ENCODE data around the gene KCNJ6. TPM values are rescaled to one million over a fixed set of nuclear protein-coding genes. Genes with fewer than 3 reads are reported as not detected.
A peak's percentile ranks its signal among the peaks of the same experiment; 100 is the strongest.

Gene KCNJ6
- total and polyA plus RNA-seq, 8 donors, result 0.28 to 1.9 (median 0.55) TPM

DNA sequence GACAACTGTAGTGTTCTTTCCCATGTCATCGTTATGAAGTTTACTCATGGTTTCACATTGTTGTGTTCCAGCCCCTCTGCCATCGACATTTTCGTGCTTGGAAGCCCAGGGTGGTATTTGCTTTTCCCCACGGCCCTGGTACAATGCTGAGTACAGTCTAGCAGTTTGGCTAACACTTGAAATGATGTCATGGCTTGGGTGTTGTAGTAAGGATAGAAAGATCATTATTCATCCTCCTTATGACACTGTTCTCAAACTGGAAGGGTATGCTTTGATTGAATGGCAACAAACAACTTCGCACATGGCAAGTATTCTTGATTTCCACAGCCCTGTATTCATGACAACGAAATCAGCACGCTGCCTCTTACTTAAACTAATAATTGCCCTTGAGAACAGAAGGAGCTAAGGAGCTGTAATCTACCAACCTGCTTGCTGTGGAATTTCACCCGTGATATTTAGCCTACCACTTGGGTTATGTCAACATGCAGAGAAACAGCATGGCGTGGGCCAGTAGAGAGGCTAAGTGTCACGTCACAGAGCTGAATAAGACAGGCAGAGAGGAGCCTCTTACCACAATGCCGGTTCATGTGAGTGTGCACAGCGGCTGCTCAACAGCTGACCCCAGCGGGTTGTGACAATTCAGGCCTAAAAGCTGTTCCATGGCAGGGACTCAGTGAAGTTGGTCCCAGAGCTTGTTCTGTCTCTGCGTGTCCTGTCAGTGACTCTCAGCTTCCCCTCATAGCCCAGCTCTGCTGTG, 73.9 kb downstream of the KCNJ6 start:
- Histone ChIP-seq H3K27ac (no peak overlapping the region), H3K4me3 (no peak overlapping the region), H3K9me3 (no peaks in the 10 kb centered on the region), H3K27me3 (peaks cover 0 to 8% (median 0%) of the 10 kb centered on the region in 4 donors), H3K36me3 (no peaks in the 10 kb centered on the region), H3K4me1 (peaks cover 0 to 23% (median 0%) of the 10 kb centered on the region in 3 donors)
- intact Hi-C loops (cut with DNase I), result no loop called here
- TF ChIP-seq, protein P1, sequence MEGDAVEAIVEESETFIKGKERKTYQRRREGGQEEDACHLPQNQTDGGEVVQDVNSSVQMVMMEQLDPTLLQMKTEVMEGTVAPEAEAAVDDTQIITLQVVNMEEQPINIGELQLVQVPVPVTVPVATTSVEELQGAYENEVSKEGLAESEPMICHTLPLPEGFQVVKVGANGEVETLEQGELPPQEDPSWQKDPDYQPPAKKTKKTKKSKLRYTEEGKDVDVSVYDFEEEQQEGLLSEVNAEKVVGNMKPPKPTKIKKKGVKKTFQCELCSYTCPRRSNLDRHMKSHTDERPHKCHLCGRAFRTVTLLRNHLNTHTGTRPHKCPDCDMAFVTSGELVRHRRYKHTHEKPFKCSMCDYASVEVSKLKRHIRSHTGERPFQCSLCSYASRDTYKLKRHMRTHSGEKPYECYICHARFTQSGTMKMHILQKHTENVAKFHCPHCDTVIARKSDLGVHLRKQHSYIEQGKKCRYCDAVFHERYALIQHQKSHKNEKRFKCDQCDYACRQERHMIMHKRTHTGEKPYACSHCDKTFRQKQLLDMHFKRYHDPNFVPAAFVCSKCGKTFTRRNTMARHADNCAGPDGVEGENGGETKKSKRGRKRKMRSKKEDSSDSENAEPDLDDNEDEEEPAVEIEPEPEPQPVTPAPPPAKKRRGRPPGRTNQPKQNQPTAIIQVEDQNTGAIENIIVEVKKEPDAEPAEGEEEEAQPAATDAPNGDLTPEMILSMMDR (IDR thresholded peaks at IDR 0.05), result no peak
- DNase-seq, result no peak
- FAIRE-seq, result no peak
- WGBS, 2 donors, result 58% methylated on average over 14 of the region's 14 CpGs
- no peak for ATAC-seq

GRCh38 chr21:37837381-37837780, 78.9 kb downstream of the KCNJ6 start:
- FAIRE-seq (no peak), ATAC-seq (no peak), DNase-seq (no peak)
- H3K27ac ChIP-seq, result no peak overlapping the region
- H3K4me1 ChIP-seq, result no peaks in the 10 kb centered on the region
- H3K4me3 ChIP-seq, result no peak overlapping the region
- 84 to 86% methylated on average over 3 of the region's 3 CpGs for WGBS, 2 donors
- peaks cover 0 to 12% (median 0%) of the 10 kb centered on the region in 4 donors for H3K27me3 ChIP-seq
- no peaks in the 10 kb centered on the region for H3K36me3 ChIP-seq
- intact Hi-C loops (cut with DNase I), result no loop called here
- H3K9me3 ChIP-seq, result no peaks in the 10 kb centered on the region
- TF ChIP-seq, protein P1 (IDR thresholded peaks at IDR 0.05), result no peak

GRCh38 chr21:37835481-37835880, 80.8 kb downstream of the KCNJ6 start:
- WGBS, 2 donors, result 67 to 79% methylated on average over 3 of the region's 3 CpGs
- Histone ChIP-seq H3K9me3 (no peaks in the 10 kb centered on the region), H3K4me3 (no peak overlapping the region), H3K36me3 (no peaks in the 10 kb centered on the region), H3K27ac (no peak overlapping the region), H3K27me3 (peaks cover 0 to 12% (median 0%) of the 10 kb centered on the region in 4 donors), H3K4me1 (no peaks in the 10 kb centered on the region)
- intact Hi-C loops (cut with DNase I), result no loop called here
- ATAC-seq (no peak), DNase-seq (no peak), FAIRE-seq (no peak)
- TF ChIP-seq, protein P1 (IDR thresholded peaks at IDR 0.05), result no peak

DNA sequence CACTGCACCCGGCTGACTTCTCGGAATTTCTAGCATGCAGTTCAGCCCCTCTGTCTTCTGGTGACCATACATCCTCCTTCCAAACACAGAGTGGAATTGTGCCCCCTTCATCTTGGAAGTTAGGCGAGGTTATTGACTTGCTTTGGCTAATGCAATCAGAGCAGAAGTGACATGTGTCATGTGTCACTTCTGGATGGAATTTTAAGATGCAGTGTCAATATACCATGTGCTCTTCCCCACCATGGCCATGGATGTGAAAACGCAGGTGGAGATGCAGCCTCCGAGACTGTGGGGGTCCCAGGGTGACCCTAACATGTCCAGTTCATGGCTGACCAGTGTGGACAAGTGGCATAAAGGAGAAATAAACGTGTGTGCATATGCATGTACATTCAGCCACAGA, 83.0 kb downstream of the KCNJ6 start:
- no peak for DNase-seq
- intact Hi-C loops (cut with DNase I), result no loop called here
- ATAC-seq, result no peak
- Histone ChIP-seq H3K27ac (no peak overlapping the region), H3K27me3 (peaks cover 0 to 8% (median 0%) of the 10 kb centered on the region in 4 donors), H3K36me3 (no peaks in the 10 kb centered on the region), H3K9me3 (no peaks in the 10 kb centered on the region), H3K4me1 (peaks cover 0 to 5% (median 0%) of the 10 kb centered on the region in 3 donors), H3K4me3 (no peak overlapping the region)
- 51 to 58% methylated on average over 6 of the region's 6 CpGs for WGBS, 2 donors
- TF ChIP-seq, protein P1 (IDR thresholded peaks at IDR 0.05), result no peak
- no peak for FAIRE-seq

GRCh38 chr21:37829447-37829846, 86.8 kb downstream of the KCNJ6 start:
- Histone ChIP-seq H3K4me1 (peaks cover 0 to 12% (median 0%) of the 10 kb centered on the region in 3 donors), H3K27me3 (peaks cover 0 to 8% (median 0%) of the 10 kb centered on the region in 4 donors), H3K4me3 (no peak overlapping the region), H3K9me3 (no peaks in the 10 kb centered on the region), H3K36me3 (no peaks in the 10 kb centered on the region), H3K27ac (no peak overlapping the region)
- intact Hi-C loops (cut with DNase I), result no loop called here
- WGBS, 2 donors, result 49 to 50% methylated on average over 4 of the region's 4 CpGs
- TF ChIP-seq, protein P1 (IDR thresholded peaks at IDR 0.05), result no peak
- FAIRE-seq, result no peak
- peak in 4 of 6 donors; percentile 50 to 73 (median 60) for DNase-seq
- ATAC-seq, result peak; percentile 53 to 93 (median 87)

Measured in pancreas (tissue), 10 donors.